PFSK-1 (cell line): ENCODE results near the gene DENND6B.

ENCODE experiments used
- FOXP2 ChIP-seq: optimal IDR thresholded peaks from 2 replicates; pipeline ENCODE3; 2011; ENCODE audit warnings: borderline replicate concordance, control low read depth, inconsistent platforms; ENCODE audit not compliant: insufficient read depth; ENCODE audit errors: extremely low read length, extremely low read depth
- POLR2AphosphoS5 ChIP-seq: IDR thresholded peaks from 2 replicates; pipeline ENCODE4 v1.6.1; 2012; ENCODE audit warnings: low read depth, mild to moderate bottlenecking, control low read depth, low read length, moderate library complexity
- SIN3A ChIP-seq: IDR thresholded peaks from 2 replicates; pipeline ENCODE4 v1.6.1; 2012; ENCODE audit warnings: mild to moderate bottlenecking, low read length, moderate library complexity, borderline replicate concordance; ENCODE audit not compliant: insufficient read depth
- TAF1 ChIP-seq: IDR thresholded peaks from 2 replicates; pipeline ENCODE4 v1.6.1; 2012; ENCODE audit warnings: low read length, control low read depth, borderline replicate concordance; ENCODE audit not compliant: insufficient read depth
- TF ChIP-seq, protein P1 (sequence below), 2 experiments: IDR thresholded peaks; 2 replicates each; pipeline versions ENCODE4 v1.6.1 to v1.8.0; 2011 to 2012; ENCODE audit warnings: low read depth in 2 of 2, low read length in 2 of 2, control low read depth in 1 of 2, inconsistent platforms in 1 of 2, mild to moderate bottlenecking in 1 of 2, moderate library complexity in 1 of 2; ENCODE audit not compliant: insufficient read depth in 1 of 2

DNA sequence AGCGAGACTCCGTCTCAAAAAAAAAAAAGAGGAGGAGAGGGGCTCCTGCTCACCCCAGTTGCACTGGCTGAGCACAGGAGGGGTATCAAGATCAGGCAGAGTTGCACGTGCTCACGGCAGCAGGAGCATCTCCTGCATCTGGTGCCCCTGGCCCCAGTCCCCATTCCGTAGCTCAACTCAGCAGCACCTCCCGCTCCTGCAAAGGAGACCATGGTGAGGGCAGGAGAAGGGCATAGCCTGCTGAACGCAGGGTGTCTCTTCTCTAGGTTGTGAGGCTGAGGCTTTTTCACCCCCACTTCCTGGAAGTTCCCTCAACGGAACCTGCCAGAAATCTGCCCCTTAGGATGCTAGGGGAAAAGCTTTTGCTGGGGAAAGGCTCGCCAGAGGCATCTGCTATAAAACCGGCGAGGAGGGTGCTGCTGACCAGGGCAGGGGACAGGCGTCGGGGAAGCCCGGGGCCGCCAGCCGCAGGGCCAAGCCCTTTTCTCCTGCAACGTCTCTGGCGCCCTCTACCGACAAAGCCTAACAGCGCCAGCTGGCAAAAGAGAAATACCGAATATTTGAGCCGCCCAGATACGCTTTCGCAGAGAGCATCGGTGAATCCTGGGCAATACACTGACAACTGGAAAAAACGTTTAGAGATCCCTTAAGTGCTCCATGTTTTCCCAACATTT lies 15.3 kb upstream of the DENND6B start:
- TF ChIP-seq SIN3A (no peak), POLR2AphosphoS5 (no peak), TAF1 (no peak), FOXP2 (no peak)
- TF ChIP-seq, protein P1, sequence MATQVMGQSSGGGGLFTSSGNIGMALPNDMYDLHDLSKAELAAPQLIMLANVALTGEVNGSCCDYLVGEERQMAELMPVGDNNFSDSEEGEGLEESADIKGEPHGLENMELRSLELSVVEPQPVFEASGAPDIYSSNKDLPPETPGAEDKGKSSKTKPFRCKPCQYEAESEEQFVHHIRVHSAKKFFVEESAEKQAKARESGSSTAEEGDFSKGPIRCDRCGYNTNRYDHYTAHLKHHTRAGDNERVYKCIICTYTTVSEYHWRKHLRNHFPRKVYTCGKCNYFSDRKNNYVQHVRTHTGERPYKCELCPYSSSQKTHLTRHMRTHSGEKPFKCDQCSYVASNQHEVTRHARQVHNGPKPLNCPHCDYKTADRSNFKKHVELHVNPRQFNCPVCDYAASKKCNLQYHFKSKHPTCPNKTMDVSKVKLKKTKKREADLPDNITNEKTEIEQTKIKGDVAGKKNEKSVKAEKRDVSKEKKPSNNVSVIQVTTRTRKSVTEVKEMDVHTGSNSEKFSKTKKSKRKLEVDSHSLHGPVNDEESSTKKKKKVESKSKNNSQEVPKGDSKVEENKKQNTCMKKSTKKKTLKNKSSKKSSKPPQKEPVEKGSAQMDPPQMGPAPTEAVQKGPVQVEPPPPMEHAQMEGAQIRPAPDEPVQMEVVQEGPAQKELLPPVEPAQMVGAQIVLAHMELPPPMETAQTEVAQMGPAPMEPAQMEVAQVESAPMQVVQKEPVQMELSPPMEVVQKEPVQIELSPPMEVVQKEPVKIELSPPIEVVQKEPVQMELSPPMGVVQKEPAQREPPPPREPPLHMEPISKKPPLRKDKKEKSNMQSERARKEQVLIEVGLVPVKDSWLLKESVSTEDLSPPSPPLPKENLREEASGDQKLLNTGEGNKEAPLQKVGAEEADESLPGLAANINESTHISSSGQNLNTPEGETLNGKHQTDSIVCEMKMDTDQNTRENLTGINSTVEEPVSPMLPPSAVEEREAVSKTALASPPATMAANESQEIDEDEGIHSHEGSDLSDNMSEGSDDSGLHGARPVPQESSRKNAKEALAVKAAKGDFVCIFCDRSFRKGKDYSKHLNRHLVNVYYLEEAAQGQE (IDR thresholded peaks at IDR 0.05; ENCODE audit: insufficient read depth in 1 of 2, low read depth in 2 of 2, low read length in 2 of 2) = no peak
